H1 (cell line): Measurements from ENCODE around the gene ALLC. TPM values are rescaled to one million over a fixed set of nuclear protein-coding genes. Genes with fewer than 3 reads are reported as not detected.

ENCODE experiments used
- CTCF ChIA-PET: fragments of 300-600 bp; sonication (Branson Sonifier 250); formaldehyde crosslinking; loops from one replicate; lab custom pipeline; 2021; ENCODE audit not compliant: partially characterized antibody; lab: Charles Lee
- POLR2A ChIA-PET: fragments of 300-600 bp; sonication (Branson Sonifier 250); formaldehyde crosslinking; loops from one replicate; lab custom pipeline; 2021; ENCODE audit warnings: inconsistent platforms; ENCODE audit not compliant: partially characterized antibody; lab: Charles Lee
- DNase-seq, 2 experiments: peaks; one replicate each; pipeline versions ENCODE4 v3.0.0 to v3.0.0-alpha.2; 2010 to 2022; ENCODE audit warnings: low spot score in 2 of 2, low read depth in 1 of 2, mixed read lengths in 1 of 2
- FAIRE-seq: peaks from 2 replicates; lab custom pipeline; 2011; peaks lifted over from hg19 to GRCh38; lab: Jason Lieb, UNC
- H2AFZ ChIP-seq: 2 replicates; pipeline ENCODE4 v1.8.1; 2012; ENCODE audit warnings: low read length, inconsistent platforms
- H2AK5ac ChIP-seq: 2 replicates; pipeline ENCODE4 v1.6.1; 2013; ENCODE audit warnings: low read depth, low read length
- H2BK120ac ChIP-seq: replicated peaks from 2 replicates; pipeline ENCODE3; 2013; ENCODE audit warnings: low read depth, low read length, inconsistent platforms
- H2BK12ac ChIP-seq: 2 replicates; pipeline ENCODE4 v1.6.1; 2013; ENCODE audit warnings: low read depth, low read length
- H2BK15ac ChIP-seq: 2 replicates; pipeline ENCODE4 v1.6.1; 2013; ENCODE audit warnings: low read length
- H2BK20ac ChIP-seq: 2 replicates; pipeline ENCODE4 v1.6.1; 2013; ENCODE audit warnings: low read length
- H2BK5ac ChIP-seq: 2 replicates; pipeline ENCODE4 v1.6.1; 2013; ENCODE audit warnings: low read depth, low read length
- H3K14ac ChIP-seq: 2 replicates; pipeline ENCODE4 v1.6.1; 2013; ENCODE audit warnings: inconsistent platforms; ENCODE audit not compliant: insufficient read length
- H3K18ac ChIP-seq: 2 replicates; pipeline ENCODE4 v1.6.1; 2013; ENCODE audit warnings: low read length; ENCODE audit errors: extremely low read depth
- H3K23ac ChIP-seq: 2 replicates; pipeline ENCODE4 v1.6.1; 2013; ENCODE audit warnings: inconsistent platforms; ENCODE audit not compliant: insufficient read length
- H3K23me2 ChIP-seq: 2 replicates; pipeline ENCODE4 v1.6.1; 2013; ENCODE audit warnings: low read depth, low read length
- H3K27ac ChIP-seq: 2 replicates; pipeline ENCODE4 v1.6.1; 2011; ENCODE audit warnings: low read depth, low read length, inconsistent platforms
- H3K27me3 ChIP-seq, 4 experiments: replicated peaks in 1 of 4; 1 replicate in 1 of 4; 2 replicates in 3 of 4; pipeline versions ENCODE4 v1.6.1 to v1.8.1; 2011 to 2013; ENCODE audit warnings: low read length in 3 of 4, mild to moderate bottlenecking in 3 of 4, inconsistent platforms in 2 of 4, mixed read lengths in 2 of 4, moderate library complexity in 1 of 4; ENCODE audit not compliant: control insufficient read depth in 3 of 4, insufficient read depth in 3 of 4; ENCODE audit errors: extremely low read depth in 1 of 4
- H3K36me3 ChIP-seq, 4 experiments: 2 replicates each; pipeline versions ENCODE4 v1.6.1 to v1.8.1; 2011 to 2013; ENCODE audit warnings: mild to moderate bottlenecking in 4 of 4, low read length in 3 of 4, moderate library complexity in 2 of 4, control low read depth in 1 of 4, inconsistent platforms in 1 of 4; ENCODE audit not compliant: insufficient read depth in 4 of 4, control insufficient read depth in 2 of 4
- H3K4ac ChIP-seq: replicated peaks from 2 replicates; pipeline ENCODE3; 2013; ENCODE audit warnings: low read length, low read depth, mixed read lengths, inconsistent platforms; ENCODE audit not compliant: insufficient read length
- H3K4me1 ChIP-seq, 4 experiments: replicated peaks in 1 of 4; 1 replicate in 1 of 4; 2 replicates in 3 of 4; pipeline versions ENCODE4 v1.6.1 to v1.8.1; 2011 to 2013; ENCODE audit warnings: low read length in 3 of 4, inconsistent platforms in 2 of 4, mixed read lengths in 1 of 4; ENCODE audit not compliant: insufficient read depth in 4 of 4, control insufficient read depth in 3 of 4
- H3K4me2 ChIP-seq, 2 experiments: 2 replicates each; pipeline versions ENCODE4 v1.6.1 to v1.8.1; 2011 to 2013; ENCODE audit warnings: low read depth in 2 of 2, low read length in 2 of 2, control low read depth in 1 of 2, inconsistent platforms in 1 of 2, mild to moderate bottlenecking in 1 of 2; ENCODE audit not compliant: insufficient read depth in 1 of 2
- H3K4me3 ChIP-seq, 4 experiments: fragments of 200-600, 300-600 bp in 1 of 4; sonication (generic), shearing (Covaris generic), sonication (Bioruptor Twin) in 1 of 4; 2 replicates each; pipeline versions ENCODE4 v1.5.1 to v1.8.1; 2011 to 2016; ENCODE audit warnings: low read length in 4 of 4, low read depth in 3 of 4, control low read depth in 2 of 4, inconsistent platforms in 2 of 4, mild to moderate bottlenecking in 2 of 4, mixed read lengths in 1 of 4, moderate library complexity in 1 of 4; ENCODE audit not compliant: insufficient read depth in 2 of 4; ENCODE audit errors: extremely low read depth in 1 of 4
- H3K56ac ChIP-seq: replicated peaks from 2 replicates; pipeline ENCODE3; 2013; ENCODE audit warnings: low read depth, mild to moderate bottlenecking, mixed read lengths, low read length, inconsistent platforms; ENCODE audit not compliant: insufficient read length
- H3K79me1 ChIP-seq: 2 replicates; pipeline ENCODE4 v1.6.1; 2013; ENCODE audit warnings: low read depth, low read length, control low read depth
- H3K79me2 ChIP-seq, 2 experiments: 2 replicates each; pipeline versions ENCODE4 v1.6.1 to v1.8.1; 2012 to 2013; ENCODE audit warnings: low read length in 2 of 2, mild to moderate bottlenecking in 2 of 2, inconsistent platforms in 1 of 2; ENCODE audit not compliant: insufficient read depth in 2 of 2, control insufficient read depth in 1 of 2
- H3K9ac ChIP-seq, 4 experiments: replicated peaks in 1 of 4; 1 replicate in 1 of 4; 2 replicates in 3 of 4; pipeline versions ENCODE4 v1.6.1 to v1.8.1; 2011 to 2013; ENCODE audit warnings: low read depth in 3 of 4, low read length in 3 of 4, control low read depth in 2 of 4, mild to moderate bottlenecking in 2 of 4, moderate library complexity in 2 of 4, inconsistent platforms in 1 of 4; ENCODE audit errors: extremely low read depth in 1 of 4
- H3K9me3 ChIP-seq, 2 experiments: 2 replicates each; pipeline versions ENCODE4 v1.6.1 to v1.8.1; 2012 to 2013; ENCODE audit warnings: mild to moderate bottlenecking in 2 of 2, moderate library complexity in 2 of 2, control low read depth in 1 of 2, inconsistent platforms in 1 of 2, low read depth in 1 of 2, low read length in 1 of 2, mixed read lengths in 1 of 2; ENCODE audit not compliant: insufficient read depth in 2 of 2
- H4K20me1 ChIP-seq, 2 experiments: replicated peaks in 1 of 2; 2 replicates each; pipeline versions ENCODE3 to v1.8.1; 2011 to 2013; ENCODE audit warnings: inconsistent platforms in 2 of 2, low read length in 2 of 2, mild to moderate bottlenecking in 1 of 2; ENCODE audit not compliant: insufficient read depth in 2 of 2, control insufficient read depth in 1 of 2
- H4K5ac ChIP-seq: 2 replicates; pipeline ENCODE4 v1.6.1; 2013; ENCODE audit warnings: low read length, low read depth, mixed read lengths, inconsistent platforms; ENCODE audit not compliant: insufficient read length
- H4K8ac ChIP-seq: 2 replicates; pipeline ENCODE4 v1.8.0; 2013; ENCODE audit warnings: mild to moderate bottlenecking, moderate library complexity, low read length, inconsistent platforms; ENCODE audit not compliant: insufficient read depth; ENCODE audit errors: extremely low read depth
- H4K91ac ChIP-seq: replicated peaks from 2 replicates; pipeline ENCODE3; 2013; ENCODE audit warnings: low read length, mixed read lengths, inconsistent platforms; ENCODE audit not compliant: insufficient read length
- CBX8 ChIP-seq: fragments of 300-800, 300-1000 bp; sonication (generic); IDR thresholded peaks from 2 replicates; pipeline ENCODE4 v1.7.1; 2016; ENCODE audit warnings: low read depth, low read length, borderline replicate concordance
- HDAC2 ChIP-seq, 2 experiments: fragments of 300-600 bp in 1 of 2; sonication (generic) in 1 of 2; IDR thresholded peaks; 2 replicates each; pipeline ENCODE4 v1.6.1; 2011 to 2012; ENCODE audit warnings: low read depth in 2 of 2, low read length in 2 of 2, mild to moderate bottlenecking in 2 of 2, moderate library complexity in 2 of 2, borderline replicate concordance in 1 of 2, inconsistent platforms in 1 of 2
- KDM1A ChIP-seq: fragments of 200-600, 300-600 bp; sonication (generic); IDR thresholded peaks from 2 replicates; pipeline ENCODE4 v1.7.1; 2016; ENCODE audit warnings: mild to moderate bottlenecking, low read length, borderline replicate concordance
- RXRA ChIP-seq: IDR thresholded peaks from 2 replicates; pipeline ENCODE4 v1.6.1; 2011; ENCODE audit warnings: low read depth, mild to moderate bottlenecking, low read length, moderate library complexity; ENCODE audit not compliant: insufficient read depth
- SIX5 ChIP-seq: IDR thresholded peaks from 2 replicates; pipeline ENCODE4 v1.6.1; 2011; ENCODE audit warnings: mild to moderate bottlenecking, low read depth, low read length
- SRF ChIP-seq: IDR thresholded peaks from 2 replicates; pipeline ENCODE4 v1.6.1; 2011; ENCODE audit warnings: mild to moderate bottlenecking, low read depth, low read length, moderate library complexity
- YY1 ChIP-seq: IDR thresholded peaks from 2 replicates; pipeline ENCODE4 v1.6.1; 2011; ENCODE audit warnings: low read depth, mild to moderate bottlenecking, low read length
- ZNF274 ChIP-seq: IDR thresholded peaks from 2 replicates; pipeline ENCODE4 v1.7.0; 2012; ENCODE audit warnings: low read length, borderline replicate concordance; ENCODE audit errors: extremely low read depth
- WGBS, 2 experiments: shearing (Covaris generic) in 1 of 2; methylation state at CpG; one replicate each; pipeline versions ENCODE4 v1.1.6 to v1.1.7; 2013 to 2015; ENCODE audit warnings: low lambda C conversion rate in 2 of 2, mixed read lengths in 2 of 2, inconsistent platforms in 1 of 2, low coverage in 1 of 2, missing lambda C conversion rate in 1 of 2; ENCODE audit not compliant: insufficient replicate concordance in 2 of 2, insufficient coverage in 1 of 2, insufficient read length in 1 of 2; ENCODE audit errors: extremely low coverage in 1 of 2, missing lambda C conversion rate in 1 of 2; 5-methylcytosine and 5-hydroxymethylcytosine counted together
- polyA plus RNA-seq, 7 experiments: library from polyadenylated mRNA; depleted of rRNA in 3 of 7; stranded (reverse) in 5 of 7; unstranded in 2 of 7; fragments of >200 nt in 5 of 7; fragments of 200-250 nt in 2 of 7; gene quantifications; 1 replicate in 5 of 7; 2 replicates in 1 of 7; 4 replicates in 1 of 7; pipeline versions ENCODE4 v1.2.1 to v1.2.3, GENCODE V29; 2011 to 2013; ENCODE audit warnings: missing spikeins in 2 of 7, mixed read lengths in 2 of 7
- total RNA-seq: library from RNA; stranded (reverse); fragmentation: NEBNext Ultra II Directional; extraction: Animal tissue kit (Norgen Biotek cat#: 25700); gene quantifications from 2 replicates; pipeline ENCODE4 v1.2.1, GENCODE V29; 2021

ALLC gene
- total and polyA plus RNA-seq, 2 of the 8 experiments (the other 6 are each of a cell fraction or from before 2014, with no cell fraction given): not detected

DNA sequence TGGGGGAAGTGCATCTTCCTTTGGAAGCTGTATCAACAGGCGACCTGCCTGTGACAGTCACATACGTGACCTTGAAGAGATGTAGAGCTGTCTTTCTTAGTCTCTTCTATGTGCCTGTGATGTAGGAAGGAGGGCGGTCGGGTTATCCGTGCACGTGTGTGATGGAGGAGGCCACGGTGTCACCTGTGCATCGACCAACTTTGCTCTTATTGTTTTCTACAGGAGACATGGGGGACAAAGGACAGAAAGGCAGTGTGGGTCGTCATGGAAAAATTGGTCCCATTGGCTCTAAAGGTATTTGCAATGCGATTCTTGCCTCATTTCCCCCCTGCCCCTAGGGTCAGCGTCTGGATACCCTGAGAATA, 20.7 kb upstream of the ALLC start:
- Histone ChIP-seq H3K36me3 (no peaks in the 10 kb centered on the region), H2BK12ac (no peak overlapping the region), H3K27me3 (no peaks in the 10 kb centered on the region; a peak in 1 of 7 replicates), H3K79me2 (no peaks in the 10 kb centered on the region), H3K56ac (no peak overlapping the region), H4K5ac (no peak overlapping the region), H3K4me1 (no peaks in the 10 kb centered on the region; a peak in 1 of 7 replicates), H3K79me1 (no peaks in the 10 kb centered on the region), H2BK20ac (no peak overlapping the region), H3K23ac (no peak overlapping the region), H2AFZ (no peak overlapping the region), H3K27ac (no peak overlapping the region), H2AK5ac (no peak overlapping the region), H3K14ac (no peak overlapping the region), H3K23me2 (no peaks in the 10 kb centered on the region), H3K4ac (no peak overlapping the region), H4K91ac (no peak overlapping the region), H3K18ac (no peak overlapping the region), H2BK5ac (no peak overlapping the region), H4K8ac (no peak overlapping the region), H3K4me2 (no peak overlapping the region), H3K4me3 (no peak overlapping the region), H3K9ac (no peak overlapping the region), H2BK15ac (no peak overlapping the region), H3K9me3 (no peaks in the 10 kb centered on the region), H4K20me1 (no peaks in the 10 kb centered on the region), H2BK120ac (no peak overlapping the region)
- CTCF ChIA-PET: interaction anchor here (0.7 to 2.4 kb wide), 4 partner anchors 8 to 14 kb away, joined by 3 to 13 read pairs (median 6); no protein-coding TSS in a partner anchor
- FAIRE-seq (no peak), DNase-seq (no peak)
- TF ChIP-seq RXRA (no peak), CBX8 (no peak), HDAC2 (IDR thresholded peaks at IDR 0.05; ENCODE audit: borderline replicate concordance in 1 of 2, low read depth in 2 of 2, low read length in 2 of 2) (no peak), SIX5 (no peak), KDM1A (no peak), YY1 (no peak), SRF (no peak), ZNF274 (no peak)
- 89% methylated on average over 11 of the region's 11 CpGs; no CpG with 5 or more reads in 1 of the 2 experiments for WGBS, 2 experiments
- POLR2A ChIA-PET: interaction anchor here (1.2 to 2.2 kb wide), 2 partner anchors 15 to 79 kb away, joined by 4 to 9 read pairs; partner anchors contain the start of gene RNASEH1
